HUES6 (cell line): ENCODE data around the gene TOP1.
A peak's percentile ranks its signal among the peaks of the same experiment; 100 is the strongest.

Source experiments
- H3K27ac ChIP-seq: 2 replicates; pipeline ENCODE4 v1.7.0; 2013; ENCODE audit warnings: low read depth, mild to moderate bottlenecking, low read length, inconsistent platforms
- H3K27me3 ChIP-seq: 2 replicates; pipeline ENCODE4 v1.6.1; 2013; ENCODE audit warnings: low read length; ENCODE audit not compliant: control insufficient read depth, insufficient read depth
- H3K36me3 ChIP-seq: 2 replicates; pipeline ENCODE4 v1.6.1; 2013; ENCODE audit warnings: low read length; ENCODE audit not compliant: control insufficient read depth, insufficient read depth
- H3K4me1 ChIP-seq: 2 replicates; pipeline ENCODE4 v1.6.1; 2013; ENCODE audit warnings: low read length; ENCODE audit not compliant: control insufficient read depth, insufficient read depth
- H3K4me3 ChIP-seq: 2 replicates; pipeline ENCODE4 v1.5.1; 2013; ENCODE audit warnings: low read depth, low read length
- H3K9ac ChIP-seq: one replicate; pipeline ENCODE4 v1.6.1; 2013; ENCODE audit warnings: mild to moderate bottlenecking, low read length
- H3K9me3 ChIP-seq: 2 replicates; pipeline ENCODE4 v1.6.1; 2013; ENCODE audit warnings: low read depth, low read length; ENCODE audit not compliant: control insufficient read depth, insufficient read depth

Gene TOP1

GRCh38 chr20:41038149-41038877 lies 9.7 kb downstream of the TOP1 start:
- Histone ChIP-seq H3K4me3 (no peak overlapping the region), H3K9me3 (no peaks in the 10 kb centered on the region), H3K4me1 (peaks cover 12% of the 10 kb centered on the region), H3K27me3 (peaks cover 27% of the 10 kb centered on the region), H3K36me3 (peaks cover 14% of the 10 kb centered on the region; the same call in 1 of the 2 replicates), H3K9ac (no peak overlapping the region), H3K27ac (no peak overlapping the region)

- peaks cover 10% of the 10 kb centered on the region; the same call in 1 of the 2 replicates for H3K36me3 ChIP-seq
- no peaks in the 10 kb centered on the region for H3K9me3 ChIP-seq
- no peak overlapping the region for H3K4me3 ChIP-seq
- peaks cover 9% of the 10 kb centered on the region for H3K4me1 ChIP-seq
- H3K9ac ChIP-seq = no peak overlapping the region
- H3K27ac ChIP-seq = no peak overlapping the region
- peaks cover 21% of the 10 kb centered on the region for H3K27me3 ChIP-seq
Measured at GRCh38 chr20:41038878-41039404, 10.3 kb downstream of the TOP1 start.

- Histone ChIP-seq H3K27ac (no peak overlapping the region), H3K9ac (no peak overlapping the region), H3K36me3 (peaks cover 8% of the 10 kb centered on the region; the same call in 1 of the 2 replicates), H3K27me3 (peaks cover 8% of the 10 kb centered on the region; the same call in 1 of the 2 replicates), H3K4me1 (peaks cover 12% of the 10 kb centered on the region), H3K9me3 (no peaks in the 10 kb centered on the region), H3K4me3 (no peak overlapping the region)
Measured at GRCh38 chr20:41040855-41041254, 12.2 kb downstream of the TOP1 start.

- no peaks in the 10 kb centered on the region for H3K9me3 ChIP-seq
- H3K4me3 ChIP-seq = no peak overlapping the region
- H3K9ac ChIP-seq = no peak overlapping the region
- no peaks in the 10 kb centered on the region for H3K27me3 ChIP-seq
- H3K36me3 ChIP-seq = no peaks in the 10 kb centered on the region
- H3K27ac ChIP-seq = no peak overlapping the region
- peaks cover 21% of the 10 kb centered on the region for H3K4me1 ChIP-seq
Measured at GRCh38 chr20:41041693-41042092, 13.1 kb downstream of the TOP1 start.

- peaks cover 49% of the 10 kb centered on the region for H3K4me1 ChIP-seq
- H3K4me3 ChIP-seq = no peak overlapping the region
- H3K36me3 ChIP-seq = no peaks in the 10 kb centered on the region
- H3K9me3 ChIP-seq = no peaks in the 10 kb centered on the region
- no peaks in the 10 kb centered on the region for H3K27me3 ChIP-seq
- H3K9ac ChIP-seq = no peak overlapping the region
- H3K27ac ChIP-seq = no peak overlapping the region
Measured at GRCh38 chr20:41044409-41045062, 15.9 kb downstream of the TOP1 start.

GRCh38 chr20:41045671-41046070 lies 17.0 kb downstream of the TOP1 start:
- no peak overlapping the region for H3K27ac ChIP-seq
- no peak overlapping the region for H3K9ac ChIP-seq
- H3K27me3 ChIP-seq = no peaks in the 10 kb centered on the region
- no peak overlapping the region for H3K4me3 ChIP-seq
- H3K9me3 ChIP-seq = no peaks in the 10 kb centered on the region
- H3K4me1 ChIP-seq = peaks cover 59% of the 10 kb centered on the region
- no peaks in the 10 kb centered on the region for H3K36me3 ChIP-seq

GRCh38 chr20:41046716-41047115 lies 18.1 kb downstream of the TOP1 start:
- H3K9ac ChIP-seq = no peak overlapping the region
- H3K27me3 ChIP-seq = no peaks in the 10 kb centered on the region
- no peaks in the 10 kb centered on the region for H3K9me3 ChIP-seq
- peaks cover 68% of the 10 kb centered on the region for H3K4me1 ChIP-seq
- no peak overlapping the region; the same call in 1 of the 2 replicates for H3K27ac ChIP-seq
- H3K36me3 ChIP-seq = no peaks in the 10 kb centered on the region
- no peak overlapping the region for H3K4me3 ChIP-seq

GRCh38 chr20:41047279-41047974 lies 18.8 kb downstream of the TOP1 start:
- H3K9me3 ChIP-seq = no peaks in the 10 kb centered on the region
- H3K27me3 ChIP-seq = no peaks in the 10 kb centered on the region
- peaks cover 71% of the 10 kb centered on the region for H3K4me1 ChIP-seq
- no peaks in the 10 kb centered on the region for H3K36me3 ChIP-seq
- no peak overlapping the region; the same call in 1 of the 2 replicates for H3K27ac ChIP-seq
- no peak overlapping the region for H3K4me3 ChIP-seq
- no peak overlapping the region for H3K9ac ChIP-seq

GRCh38 chr20:41047975-41048305 lies 19.3 kb downstream of the TOP1 start:
- Histone ChIP-seq H3K9me3 (no peaks in the 10 kb centered on the region), H3K27ac (peak overlapping the region; percentile 6; the same call in 1 of the 2 replicates), H3K4me3 (no peak overlapping the region), H3K9ac (no peak overlapping the region), H3K36me3 (no peaks in the 10 kb centered on the region), H3K4me1 (peaks cover 71% of the 10 kb centered on the region), H3K27me3 (no peaks in the 10 kb centered on the region)

- Histone ChIP-seq H3K27ac (peak overlapping the region; percentile 7; the same call in 1 of the 2 replicates), H3K36me3 (no peaks in the 10 kb centered on the region), H3K27me3 (no peaks in the 10 kb centered on the region), H3K4me1 (peaks cover 76% of the 10 kb centered on the region), H3K9ac (no peak overlapping the region), H3K4me3 (no peak overlapping the region; the same call in 1 of the 2 replicates), H3K9me3 (no peaks in the 10 kb centered on the region)
Measured at GRCh38 chr20:41048461-41049301, 20.1 kb downstream of the TOP1 start.
